ENCODE data around the gene CHID1.

Gene CHID1

DNA sequence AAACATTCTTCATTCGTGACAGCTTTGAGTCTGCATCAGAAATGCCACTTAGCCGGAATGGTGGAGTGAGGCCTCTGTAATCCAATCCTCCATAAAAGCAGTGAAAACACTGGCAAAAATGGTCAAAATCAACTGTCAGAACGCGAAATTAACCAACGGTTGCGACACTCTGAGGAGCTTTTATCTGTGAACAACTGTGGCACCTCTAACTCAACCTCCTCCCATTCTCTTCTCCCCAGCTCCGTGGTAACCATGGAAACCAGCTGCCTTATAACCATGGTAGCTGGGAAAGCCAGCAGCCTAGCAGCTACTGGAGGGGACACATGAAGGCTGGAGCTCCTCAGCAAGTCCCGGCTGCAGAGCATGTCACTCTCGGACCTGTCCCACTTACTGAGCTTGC lies 35.4 kb upstream of the CHID1 start:
- H3K27me3 ChIP-seq (ENCODE audit: control insufficient read depth, insufficient read depth, low read length), result no peaks in the 10 kb centered on the region
- no peak overlapping the region for H3K4me3 ChIP-seq (ENCODE audit: low read length)
- peaks cover 13% of the 10 kb centered on the region for H3K36me3 ChIP-seq (ENCODE audit: control insufficient read depth, insufficient read depth, low read length)
- H3K27ac ChIP-seq (ENCODE audit: low read depth, low read length), result no peak overlapping the region
- no peaks in the 10 kb centered on the region for H3K4me1 ChIP-seq (ENCODE audit: control insufficient read depth, insufficient read depth, low read length)
- H3K9ac ChIP-seq (ENCODE audit: low read length), result no peak overlapping the region

DNA sequence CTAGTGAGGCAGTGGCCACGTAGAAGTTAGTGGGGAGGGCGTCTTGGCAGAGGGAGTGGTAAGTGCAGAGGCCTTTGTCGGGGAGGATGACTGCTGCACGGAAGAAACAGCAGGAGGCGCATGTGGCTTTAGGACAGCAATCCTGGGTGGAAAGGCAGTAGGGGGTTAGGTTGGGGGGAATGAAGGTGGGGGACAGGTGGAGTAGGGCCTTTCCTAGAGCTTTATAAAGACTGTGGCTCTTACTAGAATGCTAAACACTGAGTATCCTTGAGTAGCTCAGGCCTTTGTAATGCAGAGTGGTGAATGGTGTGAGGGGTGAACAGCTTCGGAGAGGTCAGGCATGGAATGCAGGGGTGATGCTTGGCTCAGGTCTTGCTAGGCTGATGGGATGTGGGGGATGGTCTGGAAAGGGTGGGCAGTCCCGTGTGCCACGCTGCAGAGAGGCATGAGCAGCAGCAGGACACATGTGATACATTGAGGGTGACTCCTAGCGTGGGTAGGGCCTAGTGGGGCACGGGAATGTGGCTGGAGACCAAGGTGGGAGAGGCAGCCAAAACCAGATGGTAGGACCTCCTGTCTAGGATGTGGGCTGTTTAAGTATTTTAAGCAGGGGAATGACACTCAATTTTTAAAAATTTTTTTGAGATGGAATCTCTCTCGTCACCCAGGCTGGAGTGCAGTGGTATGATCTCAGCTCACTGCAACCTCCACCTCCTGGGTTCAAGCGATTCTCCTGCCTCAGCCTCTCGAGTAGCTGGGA lies 34.3 kb upstream of the CHID1 start:
- peaks cover 13% of the 10 kb centered on the region for H3K36me3 ChIP-seq (ENCODE audit: control insufficient read depth, insufficient read depth, low read length)
- H3K27ac ChIP-seq (ENCODE audit: low read depth, low read length), result no peak overlapping the region
- no peaks in the 10 kb centered on the region for H3K27me3 ChIP-seq (ENCODE audit: control insufficient read depth, insufficient read depth, low read length)
- H3K9ac ChIP-seq (ENCODE audit: low read length), result no peak overlapping the region
- H3K4me3 ChIP-seq (ENCODE audit: low read length), result no peak overlapping the region
- no peaks in the 10 kb centered on the region for H3K4me1 ChIP-seq (ENCODE audit: control insufficient read depth, insufficient read depth, low read length)

GRCh38 chr11:942823-943222 lies 32.2 kb upstream of the CHID1 start:
- Histone ChIP-seq H3K27me3 (ENCODE audit: control insufficient read depth, insufficient read depth, low read length) (no peaks in the 10 kb centered on the region), H3K4me1 (ENCODE audit: control insufficient read depth, insufficient read depth, low read length) (no peaks in the 10 kb centered on the region), H3K4me3 (ENCODE audit: low read length) (no peak overlapping the region), H3K36me3 (ENCODE audit: control insufficient read depth, insufficient read depth, low read length) (peaks cover 13% of the 10 kb centered on the region), H3K27ac (ENCODE audit: low read depth, low read length) (no peak overlapping the region), H3K9ac (ENCODE audit: low read length) (no peak overlapping the region)

DNA sequence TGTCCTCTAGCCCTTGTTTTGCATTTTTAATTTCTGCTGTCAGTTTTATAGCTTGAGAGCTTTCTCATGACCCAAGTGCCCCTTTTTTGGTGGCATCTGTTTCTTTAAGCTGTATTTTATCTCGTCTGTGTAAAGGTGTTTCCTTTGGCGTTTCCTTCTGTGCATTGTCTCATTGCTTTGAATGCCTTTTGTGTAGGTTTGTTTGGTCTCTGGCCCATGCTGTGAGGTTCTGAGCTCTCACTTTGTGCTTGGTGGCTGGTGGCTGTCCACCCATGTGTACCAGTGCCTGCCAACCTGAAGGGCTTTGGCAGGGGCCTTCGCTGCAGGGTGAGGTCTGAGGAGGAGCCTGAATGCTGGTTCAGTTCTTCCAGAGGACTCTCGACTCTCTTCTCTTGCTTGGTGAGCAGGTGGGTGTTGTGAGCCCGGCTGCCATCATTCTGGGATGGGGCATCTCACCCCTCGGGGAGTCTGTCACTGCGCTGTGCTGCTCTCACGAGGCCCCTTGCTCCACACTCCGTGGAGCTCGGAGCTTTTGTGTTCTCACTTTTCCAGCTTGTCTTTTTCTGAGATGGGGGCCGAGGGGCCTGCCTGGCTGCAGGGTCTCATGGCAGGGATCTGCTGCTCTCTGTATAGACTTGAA lies 30.0 kb upstream of the CHID1 start:
- Histone ChIP-seq H3K27ac (ENCODE audit: low read depth, low read length) (no peak overlapping the region), H3K4me1 (ENCODE audit: control insufficient read depth, insufficient read depth, low read length) (no peaks in the 10 kb centered on the region)

GRCh38 chr11:937841-938261 lies 27.2 kb upstream of the CHID1 start:
- no peak overlapping the region for H3K27ac ChIP-seq (ENCODE audit: low read depth, low read length)
- no peak overlapping the region for H3K9ac ChIP-seq (ENCODE audit: low read length)
- H3K4me3 ChIP-seq (ENCODE audit: low read length), result no peak overlapping the region
- H3K36me3 ChIP-seq (ENCODE audit: control insufficient read depth, insufficient read depth, low read length), result no peaks in the 10 kb centered on the region
- no peaks in the 10 kb centered on the region for H3K27me3 ChIP-seq (ENCODE audit: control insufficient read depth, insufficient read depth, low read length)
- no peaks in the 10 kb centered on the region for H3K4me1 ChIP-seq (ENCODE audit: control insufficient read depth, insufficient read depth, low read length)

More for the DNA sequence above, 30.0 kb upstream of the CHID1 start:
- Histone ChIP-seq H3K27me3 (ENCODE audit: control insufficient read depth, insufficient read depth, low read length) (no peaks in the 10 kb centered on the region), H3K9ac (ENCODE audit: low read length) (no peak overlapping the region), H3K4me3 (ENCODE audit: low read length) (no peak overlapping the region), H3K36me3 (ENCODE audit: control insufficient read depth, insufficient read depth, low read length) (peaks cover 7% of the 10 kb centered on the region)

- H3K27ac ChIP-seq (ENCODE audit: low read depth, low read length), result no peak overlapping the region
Observed at GRCh38 chr11:936199-936598, 25.6 kb upstream of the CHID1 start.

GRCh38 chr11:934527-934926 lies 23.9 kb upstream of the CHID1 start:
- Histone ChIP-seq H3K36me3 (ENCODE audit: control insufficient read depth, insufficient read depth, low read length) (no peaks in the 10 kb centered on the region), H3K9ac (ENCODE audit: low read length) (no peak overlapping the region), H3K4me1 (ENCODE audit: control insufficient read depth, insufficient read depth, low read length) (no peaks in the 10 kb centered on the region), H3K4me3 (ENCODE audit: low read length) (no peak overlapping the region), H3K27me3 (ENCODE audit: control insufficient read depth, insufficient read depth, low read length) (no peaks in the 10 kb centered on the region), H3K27ac (ENCODE audit: low read depth, low read length) (no peak overlapping the region)

More at GRCh38 chr11:936199-936598, 25.6 kb upstream of the CHID1 start:
- Histone ChIP-seq H3K36me3 (ENCODE audit: control insufficient read depth, insufficient read depth, low read length) (no peaks in the 10 kb centered on the region), H3K4me3 (ENCODE audit: low read length) (no peak overlapping the region), H3K9ac (ENCODE audit: low read length) (no peak overlapping the region), H3K4me1 (ENCODE audit: control insufficient read depth, insufficient read depth, low read length) (no peaks in the 10 kb centered on the region), H3K27me3 (ENCODE audit: control insufficient read depth, insufficient read depth, low read length) (no peaks in the 10 kb centered on the region)

GRCh38 chr11:933936-934335 lies 23.3 kb upstream of the CHID1 start:
- Histone ChIP-seq H3K4me3 (ENCODE audit: low read length) (no peak overlapping the region), H3K27me3 (ENCODE audit: control insufficient read depth, insufficient read depth, low read length) (no peaks in the 10 kb centered on the region), H3K9ac (ENCODE audit: low read length) (no peak overlapping the region), H3K27ac (ENCODE audit: low read depth, low read length) (no peak overlapping the region), H3K36me3 (ENCODE audit: control insufficient read depth, insufficient read depth, low read length) (no peaks in the 10 kb centered on the region), H3K4me1 (ENCODE audit: control insufficient read depth, insufficient read depth, low read length) (no peaks in the 10 kb centered on the region)

- peak overlapping the region; percentile 43 for H3K27ac ChIP-seq (ENCODE audit: low read depth, low read length)
- no peaks in the 10 kb centered on the region for H3K4me1 ChIP-seq (ENCODE audit: control insufficient read depth, insufficient read depth, low read length)
- H3K4me3 ChIP-seq (ENCODE audit: low read length), result no peak overlapping the region
Observed at GRCh38 chr11:933142-933851, 22.7 kb upstream of the CHID1 start.

GRCh38 chr11:932435-932834 lies 21.8 kb upstream of the CHID1 start:
- Histone ChIP-seq H3K27ac (ENCODE audit: low read depth, low read length) (no peak overlapping the region), H3K4me3 (ENCODE audit: low read length) (no peak overlapping the region), H3K4me1 (ENCODE audit: control insufficient read depth, insufficient read depth, low read length) (peaks cover 2% of the 10 kb centered on the region), H3K36me3 (ENCODE audit: control insufficient read depth, insufficient read depth, low read length) (no peaks in the 10 kb centered on the region), H3K27me3 (ENCODE audit: control insufficient read depth, insufficient read depth, low read length) (no peaks in the 10 kb centered on the region), H3K9ac (ENCODE audit: low read length) (no peak overlapping the region)

More at GRCh38 chr11:933142-933851, 22.7 kb upstream of the CHID1 start:
- Histone ChIP-seq H3K27me3 (ENCODE audit: control insufficient read depth, insufficient read depth, low read length) (no peaks in the 10 kb centered on the region), H3K36me3 (ENCODE audit: control insufficient read depth, insufficient read depth, low read length) (no peaks in the 10 kb centered on the region), H3K9ac (ENCODE audit: low read length) (no peak overlapping the region)

GRCh38 chr11:931385-931784 lies 20.8 kb upstream of the CHID1 start:
- Histone ChIP-seq H3K9ac (ENCODE audit: low read length) (no peak overlapping the region), H3K36me3 (ENCODE audit: control insufficient read depth, insufficient read depth, low read length) (no peaks in the 10 kb centered on the region), H3K4me1 (ENCODE audit: control insufficient read depth, insufficient read depth, low read length) (peaks cover 10% of the 10 kb centered on the region), H3K27me3 (ENCODE audit: control insufficient read depth, insufficient read depth, low read length) (no peaks in the 10 kb centered on the region), H3K4me3 (ENCODE audit: low read length) (no peak overlapping the region), H3K27ac (ENCODE audit: low read depth, low read length) (no peak overlapping the region)

- H3K27ac ChIP-seq (ENCODE audit: low read depth, low read length), result no peak overlapping the region
- no peak overlapping the region for H3K9ac ChIP-seq (ENCODE audit: low read length)
- H3K4me3 ChIP-seq (ENCODE audit: low read length), result no peak overlapping the region
- no peaks in the 10 kb centered on the region for H3K27me3 ChIP-seq (ENCODE audit: control insufficient read depth, insufficient read depth, low read length)
- H3K4me1 ChIP-seq (ENCODE audit: control insufficient read depth, insufficient read depth, low read length), result peaks cover 10% of the 10 kb centered on the region
- H3K36me3 ChIP-seq (ENCODE audit: control insufficient read depth, insufficient read depth, low read length), result no peaks in the 10 kb centered on the region
Observed at GRCh38 chr11:929405-929804, 18.8 kb upstream of the CHID1 start.
